HepG2 (cell line): ENCODE data around the gene DLG2. TPM values are rescaled to one million over a fixed set of nuclear protein-coding genes. Genes with fewer than 3 reads are reported as not detected.

Experiments
- ATAC-seq: fragments of 200-7000 bp; cut with Tn5 transposase; 3 replicates; pipeline ENCODE4 v1.9.1; 2020; ENCODE audit warnings: mild to moderate bottlenecking, moderate library complexity
- BruUV-seq: library from RNA; stranded (reverse); fragments of 400-500 nt; replicated peaks from 2 replicates; lab custom pipeline; 2021; lab: Mats Ljungman, UMichigan
- CTCF ChIA-PET: fragments of 300-600 bp; formaldehyde crosslinking; extraction: SDS; loops from one replicate; lab custom pipeline; 2021; ENCODE audit warnings: low total read pairs, inconsistent platforms, low intra/inter-chr PET ratio; lab: Yijun Ruan, JAX
- POLR2A ChIA-PET: fragments of 350-600 bp; sonication (Branson Sonifier 250); formaldehyde crosslinking; loops from one replicate; lab custom pipeline; 2020; ENCODE audit warnings: antibody characterized with exemption, inconsistent platforms; lab: Yijun Ruan, JAX
- DNase-seq: peaks from one replicate; pipeline ENCODE4 v3.0.0-alpha.2; 2015; ENCODE audit warnings: low spot score
- FAIRE-seq: peaks from 3 replicates; lab custom pipeline; 2011; peaks lifted over from hg19 to GRCh38; lab: Jason Lieb, UNC
- H2AFZ ChIP-seq: one replicate; pipeline ENCODE4 v1.6.1; 2011; ENCODE audit warnings: low read length, inconsistent platforms
- H3K27ac ChIP-seq: fragments of 300-600 bp; 3 replicates; pipeline ENCODE4 v1.8.0; 2011; ENCODE audit warnings: mixed run types, mild to moderate bottlenecking, mixed read lengths, low read length, inconsistent platforms; ENCODE audit not compliant: insufficient read depth; ENCODE audit errors: extremely low read length
- H3K27me3 ChIP-seq, 2 experiments: fragments of 200-600 bp in 1 of 2; 2 replicates in 1 of 2; 3 replicates in 1 of 2; pipeline versions ENCODE4 v1.6.0 to v1.8.0; 2011; ENCODE audit warnings: low read length in 2 of 2, mild to moderate bottlenecking in 2 of 2, moderate library complexity in 2 of 2, inconsistent platforms in 1 of 2; ENCODE audit not compliant: insufficient read depth in 2 of 2, control insufficient read depth in 1 of 2
- H3K36me3 ChIP-seq, 2 experiments: fragments of 200-600 bp in 1 of 2; replicated peaks in 1 of 2; 2 replicates in 1 of 2; 3 replicates in 1 of 2; pipeline versions ENCODE4 v1.5.1 to v1.8.0; 2011; ENCODE audit warnings: low read length in 2 of 2, inconsistent platforms in 1 of 2; ENCODE audit not compliant: insufficient read depth in 2 of 2, control insufficient read depth in 1 of 2
- H3K4me1 ChIP-seq: 2 replicates; pipeline ENCODE4 v1.5.1; 2012; ENCODE audit warnings: low read length, inconsistent platforms; ENCODE audit not compliant: insufficient read depth
- H3K4me2 ChIP-seq: 2 replicates; pipeline ENCODE4 v1.6.0; 2011; ENCODE audit warnings: low read depth, low read length, inconsistent platforms
- H3K4me3 ChIP-seq, 3 experiments: fragments of 200-600 bp in 1 of 3; sonication (generic), shearing (Covaris generic) in 1 of 3; replicated peaks in 1 of 3; 2 replicates each; pipeline ENCODE4 v1.5.1; 2011 to 2016; ENCODE audit warnings: low read length in 3 of 3, inconsistent platforms in 2 of 3, low read depth in 2 of 3, mild to moderate bottlenecking in 2 of 3, control low read depth in 1 of 3, mixed read lengths in 1 of 3; ENCODE audit not compliant: insufficient read depth in 1 of 3
- H3K79me2 ChIP-seq: one replicate; pipeline ENCODE4 v1.6.1; 2011; ENCODE audit warnings: low read length, inconsistent platforms; ENCODE audit not compliant: insufficient read depth
- H3K9ac ChIP-seq: 2 replicates; pipeline ENCODE4 v1.6.0; 2011; ENCODE audit warnings: mild to moderate bottlenecking, low read depth, low read length, inconsistent platforms; ENCODE audit not compliant: insufficient read depth
- H3K9me3 ChIP-seq: 2 replicates; pipeline ENCODE4 v1.5.1; 2012; ENCODE audit warnings: mild to moderate bottlenecking, low read length
- H4K20me1 ChIP-seq: 2 replicates; pipeline ENCODE4 v1.6.0; 2011; ENCODE audit warnings: inconsistent platforms, mild to moderate bottlenecking, low read length, moderate library complexity; ENCODE audit not compliant: insufficient read depth
- HDAC2 ChIP-seq: sonication (generic); formaldehyde crosslinking; IDR thresholded peaks from 2 replicates; pipeline ENCODE4 v1.4.0; 2020; ENCODE audit warnings: missing genetic modification reagents
- HHEX ChIP-seq: IDR thresholded peaks from 2 replicates; pipeline ENCODE4 v1.6.1; 2016; ENCODE audit warnings: control low read depth
- HNRNPLL ChIP-seq: fragments of 200-400 bp; formaldehyde crosslinking; IDR thresholded peaks from 2 replicates; pipeline ENCODE4 v1.6.1; 2017; ENCODE audit warnings: mild to moderate bottlenecking, low read depth, low read length; ENCODE audit not compliant: poor library complexity, severe bottlenecking
- KLF11 ChIP-seq: IDR thresholded peaks from 2 replicates; pipeline ENCODE4 v1.6.1; 2016; ENCODE audit warnings: missing compliant biosample characterization
- MED8 ChIP-seq: sonication (generic); formaldehyde crosslinking; IDR thresholded peaks from 2 replicates; pipeline ENCODE4 v1.8.1; 2023; ENCODE audit warnings: mild to moderate bottlenecking, missing genetic modification reagents; ENCODE audit not compliant: insufficient replicate concordance
- POLR2AphosphoS5 ChIP-seq: IDR thresholded peaks from 2 replicates; pipeline ENCODE4 v1.6.1; 2012; ENCODE audit warnings: low read depth, low read length
- PTBP1 ChIP-seq: fragments of 200-400 bp; formaldehyde crosslinking; IDR thresholded peaks from 2 replicates; pipeline ENCODE4 v1.6.1; 2018; ENCODE audit warnings: low read length, low read depth; ENCODE audit not compliant: poor library complexity, severe bottlenecking
- TOE1 ChIP-seq: sonication (generic); formaldehyde crosslinking; IDR thresholded peaks from 2 replicates; pipeline ENCODE4 v1.4.0; 2020; ENCODE audit warnings: mild to moderate bottlenecking, missing genetic modification reagents
- ZBTB7B ChIP-seq: sonication (generic); formaldehyde crosslinking; IDR thresholded peaks from 2 replicates; pipeline ENCODE4 v1.4.0; 2020; ENCODE audit warnings: missing genetic modification reagents
- ZC3H4 ChIP-seq: sonication (generic); formaldehyde crosslinking; IDR thresholded peaks from 2 replicates; pipeline ENCODE4 v1.4.0; 2020; ENCODE audit warnings: missing genetic modification reagents, borderline replicate concordance
- ZNF124 ChIP-seq: sonication (generic); formaldehyde crosslinking; IDR thresholded peaks from 2 replicates; pipeline ENCODE4 v1.4.0; 2020; ENCODE audit warnings: missing genetic modification reagents
- ZNF605 ChIP-seq: sonication (generic); formaldehyde crosslinking; IDR thresholded peaks from 2 replicates; pipeline ENCODE4 v1.8.0; 2022; ENCODE audit warnings: mild to moderate bottlenecking, missing genetic modification reagents
- WGBS: methylation state at CpG from one replicate; pipeline ENCODE4 v1.1.6; 2017; ENCODE audit warnings: low lambda C conversion rate; 5-methylcytosine and 5-hydroxymethylcytosine counted together
- in situ Hi-C: cut with HindIII; loops from 2 replicates; pipeline ENCODE4 v1.10.0; 2017; ENCODE audit warnings: low pct_unique_long_range_greater_than_20kb; ENCODE audit not compliant: extremely low pct_ligation_motif_present
- intact Hi-C: fragments of 100-400 bp; cut with micrococcal nuclease; formaldehyde crosslinking; loops from one replicate; pipeline ENCODE4 v1.10.0; 2022; ENCODE audit not compliant: unreplicated experiment
- polyA plus RNA-seq, 8 experiments: library from polyadenylated mRNA; depleted of rRNA in 3 of 8; stranded (reverse) in 7 of 8; unstranded in 1 of 8; fragments of >200 nt; fragmentation: Illumina TruSeq in 4 of 8; extraction: Trizol in 4 of 8; gene quantifications; 2 replicates each; pipeline versions ENCODE4 v1.2.1 to v1.2.3, GENCODE V29; 2011 to 2016; ENCODE audit warnings: low read depth in 4 of 8, missing spikeins in 1 of 8, mixed read lengths in 1 of 8; ENCODE audit not compliant: insufficient read depth in 1 of 8
- total RNA-seq, 5 experiments: library from RNA; depleted of rRNA; stranded (reverse); fragments of >200 nt; fragmentation: Illumina TruSeq; extraction: Trizol; gene quantifications; 2 replicates each; pipeline ENCODE4 v1.2.3, GENCODE V29; 2016; ENCODE audit warnings: low read depth in 1 of 5
- TF ChIP-seq, protein P1 (sequence below): sonication (generic); formaldehyde crosslinking; IDR thresholded peaks from 2 replicates; pipeline ENCODE4 v1.4.0; 2020; ENCODE audit warnings: mild to moderate bottlenecking, missing genetic modification reagents
- TF ChIP-seq, protein P2 (sequence below): sonication (generic); formaldehyde crosslinking; IDR thresholded peaks from 2 replicates; pipeline ENCODE4 v1.8.1; 2022; ENCODE audit warnings: mild to moderate bottlenecking, missing genetic modification reagents
- TF ChIP-seq, protein P3 (sequence below): IDR thresholded peaks from 2 replicates; pipeline ENCODE4 v1.6.1; 2012; ENCODE audit warnings: low read length, improper control_type of control experiment

Gene DLG2
- total and polyA plus RNA-seq, 2 of the 13 experiments (the other 11 are each of a cell fraction or from before 2014, with no cell fraction given): 0.46 to 1.0 TPM

DNA sequence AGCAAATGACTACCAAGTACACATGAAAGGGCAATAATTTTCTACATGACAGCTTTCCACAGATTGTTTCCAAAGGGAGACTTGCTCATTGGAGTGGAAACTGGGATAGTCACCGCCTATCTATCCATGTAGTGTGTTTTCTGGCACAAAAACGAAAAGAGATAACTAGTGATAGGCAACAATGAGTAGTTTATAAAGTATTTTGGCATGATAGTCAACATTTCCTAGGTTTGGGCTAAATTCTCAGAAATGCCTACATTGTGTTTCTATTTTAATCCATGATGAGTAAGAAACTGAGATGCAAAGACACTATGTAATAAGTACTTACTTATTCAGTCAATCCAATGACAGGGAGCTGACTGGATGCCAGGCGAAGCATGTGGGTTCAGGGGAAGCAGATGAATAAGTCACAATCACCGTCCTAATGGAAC, 1129.1 kb downstream of the DLG2 start:
- H3K9ac ChIP-seq: no peak overlapping the region
- H3K27ac ChIP-seq: no peak overlapping the region
- ChIA-PET POLR2A (no interaction called here), CTCF (no interaction called here)
- no peak for TF ChIP-seq ZNF605 (CRISPR knock-in tag)
- no peak for TF ChIP-seq ZBTB7B (CRISPR knock-in tag)
- no peak for TF ChIP-seq TOE1 (CRISPR knock-in tag)
- TF ChIP-seq, protein P1, sequence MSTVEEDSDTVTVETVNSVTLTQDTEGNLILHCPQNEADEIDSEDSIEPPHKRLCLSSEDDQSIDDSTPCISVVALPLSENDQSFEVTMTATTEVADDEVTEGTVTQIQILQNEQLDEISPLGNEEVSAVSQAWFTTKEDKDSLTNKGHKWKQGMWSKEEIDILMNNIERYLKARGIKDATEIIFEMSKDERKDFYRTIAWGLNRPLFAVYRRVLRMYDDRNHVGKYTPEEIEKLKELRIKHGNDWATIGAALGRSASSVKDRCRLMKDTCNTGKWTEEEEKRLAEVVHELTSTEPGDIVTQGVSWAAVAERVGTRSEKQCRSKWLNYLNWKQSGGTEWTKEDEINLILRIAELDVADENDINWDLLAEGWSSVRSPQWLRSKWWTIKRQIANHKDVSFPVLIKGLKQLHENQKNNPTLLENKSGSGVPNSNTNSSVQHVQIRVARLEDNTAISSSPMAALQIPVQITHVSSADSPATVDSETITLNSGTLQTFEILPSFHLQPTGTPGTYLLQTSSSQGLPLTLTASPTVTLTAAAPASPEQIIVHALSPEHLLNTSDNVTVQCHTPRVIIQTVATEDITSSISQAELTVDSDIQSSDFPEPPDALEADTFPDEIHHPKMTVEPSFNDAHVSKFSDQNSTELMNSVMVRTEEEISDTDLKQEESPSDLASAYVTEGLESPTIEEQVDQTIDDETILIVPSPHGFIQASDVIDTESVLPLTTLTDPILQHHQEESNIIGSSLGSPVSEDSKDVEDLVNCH (CRISPR knock-in tag): no peak
- TF ChIP-seq HDAC2: no peak
- TF ChIP-seq PTBP1: no peak
- TF ChIP-seq HNRNPLL: no peak
- no peak for TF ChIP-seq ZNF124 (CRISPR knock-in tag)
- no peak for TF ChIP-seq MED8 (CRISPR knock-in tag)
- TF ChIP-seq, protein P2, sequence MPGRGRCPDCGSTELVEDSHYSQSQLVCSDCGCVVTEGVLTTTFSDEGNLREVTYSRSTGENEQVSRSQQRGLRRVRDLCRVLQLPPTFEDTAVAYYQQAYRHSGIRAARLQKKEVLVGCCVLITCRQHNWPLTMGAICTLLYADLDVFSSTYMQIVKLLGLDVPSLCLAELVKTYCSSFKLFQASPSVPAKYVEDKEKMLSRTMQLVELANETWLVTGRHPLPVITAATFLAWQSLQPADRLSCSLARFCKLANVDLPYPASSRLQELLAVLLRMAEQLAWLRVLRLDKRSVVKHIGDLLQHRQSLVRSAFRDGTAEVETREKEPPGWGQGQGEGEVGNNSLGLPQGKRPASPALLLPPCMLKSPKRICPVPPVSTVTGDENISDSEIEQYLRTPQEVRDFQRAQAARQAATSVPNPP: no peak
- no peak for TF ChIP-seq KLF11 (CRISPR knock-in tag)
- no peak for TF ChIP-seq POLR2AphosphoS5
- no peak for TF ChIP-seq HHEX (CRISPR knock-in tag)
- TF ChIP-seq ZC3H4: no peak
- TF ChIP-seq, protein P3, sequence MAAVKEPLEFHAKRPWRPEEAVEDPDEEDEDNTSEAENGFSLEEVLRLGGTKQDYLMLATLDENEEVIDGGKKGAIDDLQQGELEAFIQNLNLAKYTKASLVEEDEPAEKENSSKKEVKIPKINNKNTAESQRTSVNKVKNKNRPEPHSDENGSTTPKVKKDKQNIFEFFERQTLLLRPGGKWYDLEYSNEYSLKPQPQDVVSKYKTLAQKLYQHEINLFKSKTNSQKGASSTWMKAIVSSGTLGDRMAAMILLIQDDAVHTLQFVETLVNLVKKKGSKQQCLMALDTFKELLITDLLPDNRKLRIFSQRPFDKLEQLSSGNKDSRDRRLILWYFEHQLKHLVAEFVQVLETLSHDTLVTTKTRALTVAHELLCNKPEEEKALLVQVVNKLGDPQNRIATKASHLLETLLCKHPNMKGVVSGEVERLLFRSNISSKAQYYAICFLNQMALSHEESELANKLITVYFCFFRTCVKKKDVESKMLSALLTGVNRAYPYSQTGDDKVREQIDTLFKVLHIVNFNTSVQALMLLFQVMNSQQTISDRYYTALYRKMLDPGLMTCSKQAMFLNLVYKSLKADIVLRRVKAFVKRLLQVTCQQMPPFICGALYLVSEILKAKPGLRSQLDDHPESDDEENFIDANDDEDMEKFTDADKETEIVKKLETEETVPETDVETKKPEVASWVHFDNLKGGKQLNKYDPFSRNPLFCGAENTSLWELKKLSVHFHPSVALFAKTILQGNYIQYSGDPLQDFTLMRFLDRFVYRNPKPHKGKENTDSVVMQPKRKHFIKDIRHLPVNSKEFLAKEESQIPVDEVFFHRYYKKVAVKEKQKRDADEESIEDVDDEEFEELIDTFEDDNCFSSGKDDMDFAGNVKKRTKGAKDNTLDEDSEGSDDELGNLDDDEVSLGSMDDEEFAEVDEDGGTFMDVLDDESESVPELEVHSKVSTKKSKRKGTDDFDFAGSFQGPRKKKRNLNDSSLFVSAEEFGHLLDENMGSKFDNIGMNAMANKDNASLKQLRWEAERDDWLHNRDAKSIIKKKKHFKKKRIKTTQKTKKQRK: no peak
- DNase-seq (no peak), FAIRE-seq (no peak), ATAC-seq (no peak)
- H4K20me1 ChIP-seq: no peaks in the 10 kb centered on the region
- no peaks in the 10 kb centered on the region for H3K9me3 ChIP-seq
- no peaks in the 10 kb centered on the region for H3K36me3 ChIP-seq
- in situ Hi-C loops: no loop called here
- no peak overlapping the region for H2AFZ ChIP-seq
- H3K79me2 ChIP-seq: no peaks in the 10 kb centered on the region
- H3K4me3 ChIP-seq: no peak overlapping the region
- H3K27me3 ChIP-seq: no peaks in the 10 kb centered on the region
- no peaks in the 10 kb centered on the region for H3K4me1 ChIP-seq
- no TSS peak for BruUV-seq
- intact Hi-C loops: no loop called here
- 0% methylated on average over 4 of the region's 4 CpGs for WGBS
- no peak overlapping the region for H3K4me2 ChIP-seq
